GM23338 (cell line): ENCODE results near the gene SRF. TPM values are rescaled to one million over a fixed set of nuclear protein-coding genes. Genes with fewer than 3 reads are reported as not detected.

ENCODE experiments used
- ATAC-seq: fragments of 200-7000 bp; cut with Tn5 transposase; 3 replicates; pipeline ENCODE4 v1.9.1; 2020
- DNase-seq: peaks from one replicate; pipeline ENCODE4 v3.0.0-alpha.2; 2015; ENCODE audit warnings: low spot score
- H2AFZ ChIP-seq: fragments of 200-600 bp; sonication (generic); 2 replicates; pipeline ENCODE4 v1.8.0; 2016; ENCODE audit warnings: antibody characterized with exemption, mild to moderate bottlenecking, moderate library complexity
- H3F3A ChIP-seq: fragments of 200-600 bp; sonication (generic); replicated peaks from 2 replicates; pipeline ENCODE4 v1.8.0; 2017; ENCODE audit warnings: antibody characterized with exemption, mixed run types, low read depth
- H3K27ac ChIP-seq: fragments of 200-600 bp; sonication (generic); 2 replicates; pipeline ENCODE4 v1.6.1; 2016; ENCODE audit warnings: low read depth
- H3K27me3 ChIP-seq: fragments of 200-600 bp; sonication (generic); 2 replicates; pipeline ENCODE4 v1.8.0; 2016; ENCODE audit warnings: mild to moderate bottlenecking, mixed run types, moderate library complexity; ENCODE audit not compliant: insufficient read depth
- H3K36me3 ChIP-seq: fragments of 200-600 bp; sonication (generic); 2 replicates; pipeline ENCODE4 v1.8.0; 2016; ENCODE audit warnings: mild to moderate bottlenecking; ENCODE audit not compliant: insufficient read depth
- H3K4me1 ChIP-seq: fragments of 200-600 bp; sonication (generic); 2 replicates; pipeline ENCODE4 v1.8.0; 2016; ENCODE audit warnings: mild to moderate bottlenecking, moderate library complexity; ENCODE audit not compliant: insufficient read depth
- H3K4me2 ChIP-seq: fragments of 200-600 bp; sonication (generic); 2 replicates; pipeline ENCODE4 v1.7.1; 2017; ENCODE audit warnings: mixed run types
- H3K4me3 ChIP-seq: fragments of 200-600 bp; sonication (generic); 2 replicates; pipeline ENCODE4 v1.6.1; 2016; ENCODE audit warnings: mixed run types
- H3K79me2 ChIP-seq: fragments of 200-600 bp; sonication (generic); replicated peaks from 2 replicates; pipeline ENCODE4 v1.8.0; 2017; ENCODE audit warnings: mild to moderate bottlenecking; ENCODE audit not compliant: insufficient read depth
- H3K9me2 ChIP-seq: fragments of 200-600 bp; sonication (generic); 2 replicates; pipeline ENCODE4 v1.8.0; 2017; ENCODE audit not compliant: insufficient read depth
- H4K20me1 ChIP-seq: fragments of 200-600 bp; sonication (generic); replicated peaks from 2 replicates; pipeline ENCODE4 v1.8.0; 2017; ENCODE audit warnings: mild to moderate bottlenecking; ENCODE audit not compliant: insufficient read depth
- H3K27ac Mint-ChIP-seq: 2 replicates; pipeline ENCODE4 v1.8.0; 2020; ENCODE audit warnings: inconsistent platforms, mild to moderate bottlenecking, moderate library complexity, mixed read lengths
- H3K27me3 Mint-ChIP-seq: 3 replicates; pipeline ENCODE4 v1.8.0; 2022; ENCODE audit warnings: low read depth, mild to moderate bottlenecking, moderate library complexity, mixed read lengths, inconsistent platforms; ENCODE audit not compliant: insufficient read depth, poor library complexity
- H3K36me3 Mint-ChIP-seq: 3 replicates; pipeline ENCODE4 v1.8.0; 2021; ENCODE audit warnings: low read depth, mild to moderate bottlenecking, inconsistent platforms, moderate library complexity, mixed read lengths
- H3K4me1 Mint-ChIP-seq: 3 replicates; pipeline ENCODE4 v1.8.0; 2020; ENCODE audit warnings: mild to moderate bottlenecking, inconsistent platforms, mixed read lengths
- H3K4me3 Mint-ChIP-seq: 3 replicates; pipeline ENCODE4 v1.8.0; 2021; ENCODE audit warnings: moderate library complexity, mild to moderate bottlenecking, inconsistent platforms, mixed read lengths
- H3K9me3 Mint-ChIP-seq: 3 replicates; pipeline ENCODE4 v1.8.0; 2020; ENCODE audit warnings: moderate library complexity, mild to moderate bottlenecking, inconsistent platforms, mixed read lengths
- ETS1 ChIP-seq: IDR thresholded peaks from 2 replicates; pipeline ENCODE4 v1.6.1; 2016; ENCODE audit warnings: antibody characterized with exemption
- EZH2 ChIP-seq: fragments of 200-600 bp; sonication (generic); IDR thresholded peaks from one replicate; pipeline ENCODE4 v1.8.0; 2017; ENCODE audit warnings: antibody characterized with exemption, mild to moderate bottlenecking, low read depth; ENCODE audit not compliant: unreplicated experiment
- JUNB ChIP-seq: IDR thresholded peaks from one replicate; pipeline ENCODE4 v1.6.1; 2016; ENCODE audit warnings: antibody characterized with exemption; ENCODE audit not compliant: unreplicated experiment
- NANOG ChIP-seq: IDR thresholded peaks from 2 replicates; pipeline ENCODE4 v1.6.1; 2016; ENCODE audit warnings: antibody characterized with exemption, borderline replicate concordance
- POLR2AphosphoS5 ChIP-seq: IDR thresholded peaks from 2 replicates; pipeline ENCODE4 v1.6.1; 2016; ENCODE audit warnings: antibody characterized with exemption, low read depth
- REST ChIP-seq: IDR thresholded peaks from one replicate; pipeline ENCODE4 v1.6.1; 2018; ENCODE audit warnings: antibody characterized with exemption; ENCODE audit not compliant: unreplicated experiment
- STAT1 ChIP-seq: IDR thresholded peaks from one replicate; pipeline ENCODE4 v1.6.1; 2016; ENCODE audit warnings: antibody characterized with exemption; ENCODE audit not compliant: unreplicated experiment
- ZNF331 ChIP-seq: fragments of 250-450 bp; sonication (Bioruptor Pico); IDR thresholded peaks from 2 replicates; pipeline ENCODE4 v1.5.0; 2020; ENCODE audit warnings: low read depth, mild to moderate bottlenecking, moderate library complexity
- ZNF462 ChIP-seq: fragments of 250-450 bp; sonication (Bioruptor Pico); IDR thresholded peaks from 2 replicates; pipeline ENCODE4 v1.5.0; 2020; ENCODE audit warnings: mild to moderate bottlenecking, moderate library complexity
- polyA plus RNA-seq: library from polyadenylated mRNA; unstranded; fragments of >200 nt; fragmentation: Nextera tagmentation; extraction: Ambion mirVana; gene quantifications from 2 replicates; pipeline ENCODE4 v1.2.1, GENCODE V29; 2016
- total RNA-seq: library from RNA; depleted of rRNA; stranded (reverse); fragments of >200 nt; shearing (Covaris generic); gene quantifications from 2 replicates; pipeline ENCODE4 v1.2.3, GENCODE V29; 2014

SRF gene
- total and polyA plus RNA-seq, 2 experiments from 2014 or later, result 9.9 to 54.9 TPM

GRCh38 chr6:43219814-43220213 lies 48.7 kb downstream of the SRF start:
- Histone ChIP-seq H3K36me3 (no peaks in the 10 kb centered on the region), H3K4me1 (peaks cover 9% of the 10 kb centered on the region; the same call in 1 of the 2 replicates), H3K9me2 (no peaks in the 10 kb centered on the region), H3K27me3 (no peaks in the 10 kb centered on the region), H4K20me1 (no peaks in the 10 kb centered on the region), H3K79me2 (no peaks in the 10 kb centered on the region), H2AFZ (no peak overlapping the region), H3K4me2 (no peak overlapping the region), H3F3A (no peaks in the 10 kb centered on the region), H3K27ac (no peak overlapping the region), H3K4me3 (no peak overlapping the region)
- ATAC-seq (no peak), DNase-seq (no peak)
- peaks cover 23% of the 10 kb centered on the region for H3K27me3 Mint-ChIP-seq
- no peaks in the 10 kb centered on the region; the same call in 1 of the 3 replicates for H3K36me3 Mint-ChIP-seq
- no peak overlapping the region for H3K27ac Mint-ChIP-seq
- no peaks in the 10 kb centered on the region for H3K9me3 Mint-ChIP-seq
- no peak overlapping the region for H3K4me3 Mint-ChIP-seq
- TF ChIP-seq STAT1 (no peak), ETS1 (no peak), JUNB (no peak), NANOG (no peak)
- peaks cover 19% of the 10 kb centered on the region for H3K4me1 Mint-ChIP-seq

GRCh38 chr6:43220439-43220951 lies 49.4 kb downstream of the SRF start:
- no peaks in the 10 kb centered on the region for H3F3A ChIP-seq
- H3K27ac ChIP-seq, result no peak overlapping the region
- no peak overlapping the region for H2AFZ ChIP-seq
- H3K4me3 ChIP-seq, result no peak overlapping the region
- no peaks in the 10 kb centered on the region for H3K9me2 ChIP-seq
- Mint-ChIP-seq H3K27ac (no peak overlapping the region), H3K9me3 (no peaks in the 10 kb centered on the region), H3K36me3 (peaks cover 2% of the 10 kb centered on the region), H3K4me3 (no peak overlapping the region), H3K27me3 (peaks cover 23% of the 10 kb centered on the region), H3K4me1 (peaks cover 19% of the 10 kb centered on the region)
- no peaks in the 10 kb centered on the region for H3K36me3 ChIP-seq
- no peaks in the 10 kb centered on the region for H4K20me1 ChIP-seq
- H3K79me2 ChIP-seq, result no peaks in the 10 kb centered on the region
- no peak for DNase-seq
- peaks cover 9% of the 10 kb centered on the region; the same call in 1 of the 2 replicates for H3K4me1 ChIP-seq
- H3K27me3 ChIP-seq, result no peaks in the 10 kb centered on the region
- no peak for ATAC-seq
- H3K4me2 ChIP-seq, result no peak overlapping the region
- TF ChIP-seq POLR2AphosphoS5 (no peak), EZH2 (no peak), JUNB (no peak), ZNF462 (CRISPR knock-in tag) (no peak), NANOG (no peak), ETS1 (no peak), ZNF331 (CRISPR knock-in tag) (no peak), REST (no peak)
